CD14-positive monocyte (primary cell): Measurements from ENCODE around the gene SMIM22. TPM values are rescaled to one million over a fixed set of nuclear protein-coding genes. Genes with fewer than 3 reads are reported as not detected.
A peak's percentile ranks its signal among the peaks of the same experiment; 100 is the strongest.

Experiments
- DNase-seq, 3 donors: peaks; one replicate each; pipeline ENCODE4 v3.0.0-alpha.2; 2011 to 2022
- H2AFZ ChIP-seq: 2 replicates; pipeline ENCODE4 v1.6.0; 2012; ENCODE audit warnings: mild to moderate bottlenecking, low read depth, low read length, inconsistent platforms; ENCODE audit not compliant: insufficient read depth, poor library complexity, severe bottlenecking
- H3K27ac ChIP-seq, 2 donors: 1 replicate in 1 of 2; 2 replicates in 1 of 2; pipeline ENCODE4 v1.5.1; 2012 to 2013; ENCODE audit warnings: low read length in 2 of 2, control low read depth in 1 of 2, inconsistent platforms in 1 of 2, low read depth in 1 of 2, mild to moderate bottlenecking in 1 of 2
- H3K27me3 ChIP-seq, 2 donors: one replicate each; pipeline versions ENCODE4 v1.6.0 to v1.6.1; 2011 to 2013; ENCODE audit warnings: low read length in 2 of 2; ENCODE audit not compliant: control insufficient read depth in 2 of 2, insufficient read depth in 2 of 2
- H3K36me3 ChIP-seq, 2 donors: replicated peaks in 1 of 2; 1 replicate in 1 of 2; 2 replicates in 1 of 2; pipeline versions ENCODE4 v1.5.1 to v1.6.1; 2012 to 2013; ENCODE audit warnings: low read length in 2 of 2, control low read depth in 1 of 2, inconsistent platforms in 1 of 2, mild to moderate bottlenecking in 1 of 2; ENCODE audit not compliant: insufficient read depth in 2 of 2, control insufficient read depth in 1 of 2
- H3K4me1 ChIP-seq, 2 donors: 1 replicate in 1 of 2; 2 replicates in 1 of 2; pipeline versions ENCODE4 v1.5.1 to v1.6.1; 2012 to 2013; ENCODE audit warnings: low read length in 2 of 2, control low read depth in 1 of 2, inconsistent platforms in 1 of 2, mild to moderate bottlenecking in 1 of 2, moderate library complexity in 1 of 2; ENCODE audit not compliant: insufficient read depth in 2 of 2, control insufficient read depth in 1 of 2
- H3K4me2 ChIP-seq: replicated peaks from 2 replicates; pipeline ENCODE3; 2012; ENCODE audit warnings: low read length, moderate library complexity, mild to moderate bottlenecking; ENCODE audit not compliant: poor library complexity, severe bottlenecking; ENCODE audit errors: extremely low read depth
- H3K4me3 ChIP-seq, 3 experiments: fragments of 200-600 bp in 1 of 3; sonication (generic) in 1 of 3; replicated peaks in 1 of 3; 1 replicate in 2 of 3; 2 replicates in 1 of 3; pipeline ENCODE4 v1.5.1; 2011 to 2013; ENCODE audit warnings: low read length in 3 of 3, mild to moderate bottlenecking in 3 of 3, control low read depth in 2 of 3, low read depth in 2 of 3, inconsistent platforms in 1 of 3, moderate library complexity in 1 of 3
- H3K79me2 ChIP-seq: 2 replicates; pipeline ENCODE4 v1.6.0; 2012; ENCODE audit warnings: mild to moderate bottlenecking, control low read depth, inconsistent platforms, low read length, moderate library complexity; ENCODE audit not compliant: insufficient read depth
- H3K9ac ChIP-seq: 2 replicates; pipeline ENCODE4 v1.6.0; 2017; ENCODE audit warnings: low read length, mild to moderate bottlenecking; ENCODE audit not compliant: insufficient read depth, poor library complexity, severe bottlenecking
- H3K9me3 ChIP-seq, 2 donors: replicated peaks in 1 of 2; 1 replicate in 1 of 2; 2 replicates in 1 of 2; pipeline versions ENCODE4 v1.5.1 to v1.6.1; 2012 to 2013; ENCODE audit warnings: low read length in 2 of 2, control low read depth in 1 of 2; ENCODE audit not compliant: control insufficient read depth in 1 of 2, insufficient read depth in 1 of 2
- H4K20me1 ChIP-seq: 2 replicates; pipeline ENCODE4 v1.6.0; 2012; ENCODE audit warnings: mild to moderate bottlenecking, low read length, control low read depth, moderate library complexity; ENCODE audit not compliant: insufficient read depth
- H3K27ac Mint-ChIP-seq, 7 donors: one replicate each; pipeline ENCODE4 v1.8.0; 2020; ENCODE audit warnings: mild to moderate bottlenecking in 7 of 7, mixed read lengths in 7 of 7, moderate library complexity in 6 of 7, inconsistent platforms in 2 of 7
- H3K27me3 Mint-ChIP-seq, 3 donors: one replicate each; pipeline ENCODE4 v1.8.0; 2021 to 2022; ENCODE audit warnings: low read depth in 3 of 3, mild to moderate bottlenecking in 3 of 3, mixed read lengths in 3 of 3, moderate library complexity in 3 of 3, inconsistent platforms in 1 of 3
- H3K36me3 Mint-ChIP-seq, 2 donors: one replicate each; pipeline ENCODE4 v1.8.0; 2020; ENCODE audit warnings: mixed read lengths in 2 of 2, inconsistent platforms in 1 of 2, mild to moderate bottlenecking in 1 of 2
- H3K4me1 Mint-ChIP-seq: one replicate; pipeline ENCODE4 v1.8.0; 2020; ENCODE audit warnings: mild to moderate bottlenecking, mixed read lengths
- H3K4me3 Mint-ChIP-seq, 2 donors: one replicate each; pipeline ENCODE4 v1.8.0; 2020; ENCODE audit warnings: mild to moderate bottlenecking in 2 of 2, mixed read lengths in 2 of 2, moderate library complexity in 1 of 2
- H3K9me3 Mint-ChIP-seq, 7 donors: one replicate each; pipeline ENCODE4 v1.8.0; 2020 to 2022; ENCODE audit warnings: mixed read lengths in 7 of 7, mild to moderate bottlenecking in 6 of 7, moderate library complexity in 6 of 7, inconsistent platforms in 2 of 7
- CTCF ChIP-seq: fragments of 200-600 bp; IDR thresholded peaks from one replicate; pipeline ENCODE4 v1.8.0; 2022; ENCODE audit warnings: antibody characterized with exemption, mild to moderate bottlenecking
- WGBS: methylation state at CpG from one replicate; pipeline ENCODE4 v1.1.5; 2013; ENCODE audit warnings: missing lambda C conversion rate; ENCODE audit not compliant: insufficient coverage; 5-methylcytosine and 5-hydroxymethylcytosine counted together
- intact Hi-C, 2 donors: fragments of 100-400 bp; cut with micrococcal nuclease; formaldehyde crosslinking; loops; one replicate each; pipeline versions ENCODE4 v1.15.0 to v1.15.1; 2023
- polyA plus RNA-seq, 3 donors: library from polyadenylated mRNA; depleted of rRNA in 1 of 3; unstranded in 2 of 3; stranded (reverse) in 1 of 3; fragments of 300-500 nt in 2 of 3; fragments of >200 nt in 1 of 3; fragmentation: Illumina TruSeq in 2 of 3; gene quantifications; 1 replicate in 2 of 3; 2 replicates in 1 of 3; pipeline ENCODE4 v1.2.3, GENCODE V29; 2012 to 2021

The SMIM22 gene
- polyA plus RNA-seq, 3 donors = not detected

DNA sequence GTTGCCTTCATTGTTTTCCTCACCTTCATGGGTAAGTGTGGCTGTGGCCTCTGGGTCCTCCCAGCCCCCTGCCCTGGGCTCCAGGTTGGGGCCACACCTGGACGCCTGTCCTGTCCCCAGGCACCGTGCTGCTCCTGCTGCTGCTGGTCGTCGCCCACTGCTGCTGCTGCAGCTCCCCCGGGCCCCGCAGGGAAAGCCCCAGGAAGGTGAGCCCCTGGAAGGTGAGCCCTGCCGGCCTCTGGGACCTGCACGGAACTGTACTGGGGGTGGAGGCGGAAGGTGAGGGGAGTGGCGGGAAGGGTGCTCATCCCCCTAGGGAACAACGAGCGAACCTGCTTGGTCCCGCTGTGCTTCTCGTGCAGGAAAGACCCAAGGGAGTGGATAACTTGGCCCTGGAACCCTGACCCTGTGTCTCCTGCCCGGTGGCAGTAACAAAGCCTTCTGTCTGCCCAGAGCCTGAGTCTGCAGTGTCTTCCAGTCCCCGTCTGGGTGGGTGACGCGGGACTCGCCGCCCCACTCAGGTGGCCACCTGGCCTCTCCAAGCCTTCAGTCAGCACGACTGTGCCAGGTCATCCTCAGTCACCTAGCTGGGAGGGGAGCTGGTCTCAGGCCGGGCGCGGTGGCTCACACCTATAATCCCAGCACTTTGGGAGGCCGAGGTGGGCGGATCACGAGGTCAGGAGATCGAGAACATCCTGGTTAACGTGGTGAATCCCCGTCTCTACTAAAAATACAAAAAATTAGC is 831 bp downstream of the SMIM22 start:
- Mint-ChIP-seq H3K4me1 (peaks cover 13% of the 10 kb centered on the region), H3K36me3 (peaks cover 21 to 48% of the 10 kb centered on the region in 2 donors), H3K4me3 (no peak overlapping the region), H3K27ac (peak overlapping the region in 1 of 7 donors; percentile 13), H3K27me3 (peaks cover 0 to 3% (median 0%) of the 10 kb centered on the region in 3 donors), H3K9me3 (peaks cover 0 to 2% (median 0%) of the 10 kb centered on the region in 7 donors)
- DNase-seq = no peak
- Histone ChIP-seq H3K4me1 (peaks cover 13 to 15% of the 10 kb centered on the region in 2 donors), H3K4me2 (no peak overlapping the region), H3K79me2 (peaks cover 18% of the 10 kb centered on the region), H3K36me3 (peaks cover 42 to 43% of the 10 kb centered on the region in 2 donors), H3K27ac (no peak overlapping the region), H3K27me3 (no peaks in the 10 kb centered on the region), H2AFZ (no peak overlapping the region), H3K9me3 (no peaks in the 10 kb centered on the region), H3K4me3 (no peak overlapping the region), H3K9ac (no peak overlapping the region), H4K20me1 (no peaks in the 10 kb centered on the region)
- no peak for TF ChIP-seq CTCF
- 96% methylated on average over 22 of the region's 30 CpGs for WGBS
- intact Hi-C loops = no loop called here

DNA sequence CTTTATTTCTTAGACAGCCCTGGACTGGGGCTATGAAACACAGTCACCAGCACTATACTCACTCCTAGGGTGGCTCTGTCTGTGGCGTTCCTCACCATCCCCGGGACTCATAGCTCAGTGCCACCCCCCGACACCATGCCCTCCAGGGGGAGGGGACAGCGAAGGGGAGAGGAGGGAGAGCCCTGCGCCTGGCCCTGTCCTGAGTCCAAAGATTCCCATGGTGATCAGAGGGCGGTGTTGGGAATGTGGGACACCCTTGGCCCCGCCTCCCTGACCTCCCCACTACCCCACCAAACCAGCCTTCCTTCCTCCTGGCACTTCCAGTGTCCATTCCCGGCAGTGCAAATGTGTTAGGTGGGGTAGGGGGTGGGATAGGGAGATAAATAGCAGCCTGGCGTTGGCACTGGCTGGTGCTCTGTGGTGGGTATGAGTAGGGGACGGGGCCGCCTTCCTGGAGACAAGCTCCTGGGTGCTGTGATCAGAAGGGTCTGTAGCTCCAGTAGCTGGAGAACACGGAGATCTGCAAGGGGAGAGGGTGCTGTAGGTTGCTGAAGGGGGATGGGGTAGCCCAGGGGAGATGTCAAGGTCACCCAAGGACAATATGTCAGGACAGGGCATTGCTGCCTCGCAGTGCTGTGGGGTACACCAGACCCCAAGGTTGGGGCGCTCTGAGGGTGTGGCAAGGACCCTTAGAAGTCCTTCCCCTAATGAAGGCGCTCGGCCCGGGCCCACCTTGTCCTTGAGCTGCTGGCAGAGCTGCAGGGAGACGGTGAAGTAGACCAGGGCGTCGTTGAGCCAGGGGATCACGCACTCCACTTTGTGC is 2.0 kb downstream of the SMIM22 start:
- Histone ChIP-seq H4K20me1 (no peaks in the 10 kb centered on the region), H3K27ac (no peak overlapping the region), H3K9me3 (no peaks in the 10 kb centered on the region), H3K36me3 (peaks cover 42 to 43% of the 10 kb centered on the region in 2 donors), H3K4me2 (no peak overlapping the region), H2AFZ (no peak overlapping the region), H3K4me3 (no peak overlapping the region), H3K9ac (no peak overlapping the region), H3K79me2 (peaks cover 30% of the 10 kb centered on the region), H3K4me1 (peaks cover 21 to 27% of the 10 kb centered on the region in 2 donors), H3K27me3 (no peaks in the 10 kb centered on the region)
- H3K4me3 Mint-ChIP-seq = peak overlapping the region in 1 of 2 donors; percentile 9
- intact Hi-C loops = no loop called here
- peaks cover 0 to 1% (median 0%) of the 10 kb centered on the region in 7 donors for H3K9me3 Mint-ChIP-seq
- TF ChIP-seq CTCF = no peak
- WGBS = 97% methylated on average over 13 of the region's 21 CpGs
- peaks cover 21 to 48% of the 10 kb centered on the region in 2 donors for H3K36me3 Mint-ChIP-seq
- DNase-seq = no peak
- peaks cover 22% of the 10 kb centered on the region for H3K4me1 Mint-ChIP-seq
- peak overlapping the region in 3 of 7 donors; percentile 32 to 68 (median 50) for H3K27ac Mint-ChIP-seq
- peaks cover 0 to 3% (median 0%) of the 10 kb centered on the region in 3 donors for H3K27me3 Mint-ChIP-seq
